WTC11 (cell line): Measurements from ENCODE around the gene YDJC. TPM values are rescaled to one million over a fixed set of nuclear protein-coding genes. Genes with fewer than 3 reads are reported as not detected.
A peak's percentile ranks its signal among the peaks of the same experiment; 100 is the strongest.

Source experiments
- CREB1 ChIP-seq: sonication (generic); formaldehyde crosslinking; IDR thresholded peaks from 2 replicates; pipeline ENCODE4 v1.8.0; 2023; ENCODE audit warnings: mild to moderate bottlenecking, missing genetic modification reagents
- CREM ChIP-seq: sonication (generic); formaldehyde crosslinking; IDR thresholded peaks from 2 replicates; pipeline ENCODE4 v1.8.1; 2022; ENCODE audit warnings: mild to moderate bottlenecking, missing genetic modification reagents, moderate library complexity
- EMX1 ChIP-seq: fragments of 250-450 bp; sonication (Bioruptor Pico); IDR thresholded peaks from 2 replicates; pipeline ENCODE4 v1.8.0; 2021; ENCODE audit warnings: mild to moderate bottlenecking
- ETV6 ChIP-seq: sonication (generic); formaldehyde crosslinking; IDR thresholded peaks from 2 replicates; pipeline ENCODE4 v1.8.1; 2022; ENCODE audit warnings: mild to moderate bottlenecking, missing genetic modification reagents
- GABPB1 ChIP-seq: sonication (generic); formaldehyde crosslinking; IDR thresholded peaks from 2 replicates; pipeline ENCODE4 v1.8.1; 2023; ENCODE audit warnings: mild to moderate bottlenecking, missing genetic modification reagents
- NFE2L1 ChIP-seq: sonication (generic); formaldehyde crosslinking; IDR thresholded peaks from 2 replicates; pipeline ENCODE4 v1.8.1; 2023; ENCODE audit warnings: missing genetic modification reagents
- NFYB ChIP-seq: sonication (generic); formaldehyde crosslinking; conservative IDR thresholded peaks from 2 replicates; pipeline ENCODE4 v1.8.0; 2022; ENCODE audit warnings: low read depth, missing genetic modification reagents
- NR1H2 ChIP-seq: sonication (generic); formaldehyde crosslinking; IDR thresholded peaks from 2 replicates; pipeline ENCODE4 v1.9.0; 2021; ENCODE audit warnings: mild to moderate bottlenecking, moderate library complexity, missing genetic modification reagents
- OVOL2 ChIP-seq: fragments of 250-450 bp; sonication (Bioruptor Pico); IDR thresholded peaks from 2 replicates; pipeline ENCODE4 v1.9.0; 2021; ENCODE audit warnings: mild to moderate bottlenecking, borderline replicate concordance
- RELA ChIP-seq: sonication (generic); formaldehyde crosslinking; IDR thresholded peaks from 2 replicates; pipeline ENCODE4 v1.8.1; 2022; ENCODE audit warnings: missing genetic modification reagents, mild to moderate bottlenecking, borderline replicate concordance
- SOX15 ChIP-seq: fragments of 250-450 bp; sonication (Bioruptor Pico); IDR thresholded peaks from 2 replicates; pipeline ENCODE4 v1.9.0; 2021; ENCODE audit warnings: mild to moderate bottlenecking
- SP1 ChIP-seq: sonication (generic); formaldehyde crosslinking; conservative IDR thresholded peaks from 2 replicates; pipeline ENCODE4 v1.8.1; 2022; ENCODE audit warnings: missing genetic modification reagents
- TCF7 ChIP-seq: sonication (generic); formaldehyde crosslinking; IDR thresholded peaks from 2 replicates; pipeline ENCODE4 v1.8.0; 2022; ENCODE audit warnings: mild to moderate bottlenecking, low read depth, missing genetic modification reagents, moderate library complexity
- TP53 ChIP-seq: sonication (generic); formaldehyde crosslinking; IDR thresholded peaks from 2 replicates; pipeline ENCODE4 v1.8.1; 2023; ENCODE audit warnings: mild to moderate bottlenecking, missing genetic modification reagents
- ZNF138 ChIP-seq: sonication (generic); formaldehyde crosslinking; conservative IDR thresholded peaks from 2 replicates; pipeline ENCODE4 v1.8.1; 2022; ENCODE audit warnings: mild to moderate bottlenecking, moderate library complexity, missing genetic modification reagents
- ZNF219 ChIP-seq: sonication (generic); formaldehyde crosslinking; IDR thresholded peaks from 2 replicates; pipeline ENCODE4 v1.8.0; 2023; ENCODE audit warnings: missing genetic modification reagents, mild to moderate bottlenecking, borderline replicate concordance
- ZNF263 ChIP-seq: sonication (generic); formaldehyde crosslinking; IDR thresholded peaks from 2 replicates; pipeline ENCODE4 v1.8.1; 2022; ENCODE audit warnings: low read depth, mild to moderate bottlenecking, moderate library complexity, missing genetic modification reagents
- ZNF317 ChIP-seq: sonication (generic); formaldehyde crosslinking; IDR thresholded peaks from 2 replicates; pipeline ENCODE4 v1.8.1; 2023; ENCODE audit warnings: low read depth, mild to moderate bottlenecking, moderate library complexity, missing genetic modification reagents, borderline replicate concordance
- ZNF396 ChIP-seq: fragments of 250-450 bp; sonication (Bioruptor Pico); IDR thresholded peaks from 2 replicates; pipeline ENCODE4 v1.8.0; 2021; ENCODE audit warnings: mild to moderate bottlenecking, moderate library complexity, borderline replicate concordance
- ZNF416 ChIP-seq: fragments of 250-450 bp; sonication (Bioruptor Pico); IDR thresholded peaks from 2 replicates; pipeline ENCODE4 v1.9.0; 2021; ENCODE audit warnings: mild to moderate bottlenecking, inconsistent platforms
- total RNA-seq: library from RNA; stranded (reverse); gene quantifications from 3 replicates; pipeline ENCODE4 v1.2.3, GENCODE V29; 2021
- TF ChIP-seq, protein P1 (sequence below): fragments of 250-450 bp; sonication (Bioruptor Pico); IDR thresholded peaks from 2 replicates; pipeline ENCODE4 v1.8.0; 2021; ENCODE audit warnings: mild to moderate bottlenecking
- TF ChIP-seq, protein P2 (sequence below): sonication (generic); formaldehyde crosslinking; IDR thresholded peaks from 2 replicates; pipeline ENCODE4 v1.8.0; 2022; ENCODE audit warnings: mild to moderate bottlenecking, missing genetic modification reagents
- TF ChIP-seq, protein P3 (sequence below): fragments of 200-600 bp; IDR thresholded peaks from 2 replicates; pipeline ENCODE4 v1.8.0; 2022; ENCODE audit warnings: antibody characterized with exemption
- TF ChIP-seq, protein P4 (sequence below): sonication (generic); formaldehyde crosslinking; IDR thresholded peaks from 2 replicates; pipeline ENCODE4 v1.8.1; 2022; ENCODE audit warnings: mild to moderate bottlenecking, moderate library complexity, missing genetic modification reagents
- TF ChIP-seq, protein P5 (sequence below): sonication (generic); formaldehyde crosslinking; IDR thresholded peaks from 2 replicates; pipeline ENCODE4 v1.8.1; 2023; ENCODE audit warnings: mild to moderate bottlenecking, missing genetic modification reagents, borderline replicate concordance
- TF ChIP-seq, protein P6 (sequence below): sonication (generic); formaldehyde crosslinking; IDR thresholded peaks from 2 replicates; pipeline ENCODE4 v1.8.0; 2022; ENCODE audit warnings: missing genetic modification reagents

YDJC gene
- total RNA-seq, 1 experiment from 2014 or later = 39.8 TPM

DNA sequence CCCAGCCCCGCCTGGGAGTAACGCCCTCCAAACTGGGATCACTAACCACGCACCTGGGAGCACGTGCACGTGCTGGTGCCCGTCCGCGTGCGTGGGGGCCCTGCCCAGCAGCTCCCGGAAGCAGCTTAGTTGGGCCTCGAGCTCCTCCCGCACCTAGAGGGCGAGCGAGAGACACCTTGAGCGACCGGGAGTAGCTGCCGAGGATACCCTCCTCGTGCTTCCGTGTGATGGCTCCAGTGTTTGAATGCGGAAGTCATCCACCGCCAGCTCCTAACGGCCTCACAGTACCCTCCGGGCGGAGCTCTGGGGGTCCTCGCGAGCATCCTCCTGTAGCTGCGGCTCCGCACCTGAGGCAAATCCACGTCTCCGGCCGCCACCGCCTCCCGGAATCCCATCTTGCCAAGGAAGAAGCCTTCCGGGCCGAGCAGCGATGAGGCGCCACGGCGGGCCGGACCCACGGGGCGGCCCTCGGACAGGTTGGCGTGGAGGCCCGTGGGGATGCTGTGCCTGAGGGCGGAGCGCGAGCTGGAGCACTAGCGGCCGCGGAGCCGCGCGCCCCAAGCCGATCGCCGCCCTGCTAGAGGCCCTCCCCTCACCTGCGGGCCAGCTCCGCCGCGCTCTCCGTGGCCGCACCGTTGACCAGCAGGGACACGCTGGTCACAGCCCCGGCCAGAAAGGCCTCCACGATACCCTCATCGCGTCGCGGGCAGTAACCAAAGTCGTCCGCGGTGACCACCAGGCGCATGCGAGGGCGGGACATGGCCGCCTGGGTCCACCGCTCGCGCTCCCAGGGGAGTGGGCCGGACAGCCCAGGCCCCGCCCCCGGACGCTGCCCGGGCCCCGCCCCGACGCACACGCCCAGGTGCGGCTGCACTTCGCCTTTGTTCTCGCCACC is at the start of gene YDJC (continued):
- TF ChIP-seq ZNF263 (peak; percentile 87; the same call in 1 of the 2 replicates), ZNF317 (peak; percentile 72), ETV6 (CRISPR knock-in tag) (no peak; the same call in 1 of the 2 replicates), OVOL2 (CRISPR knock-in tag) (no peak), NFYB (CRISPR knock-in tag) (peak; percentile 54), SOX15 (CRISPR knock-in tag) (no peak), SP1 (peak; percentile 87), NFE2L1 (peak; percentile 92), ZNF138 (CRISPR knock-in tag) (no peak), ZNF396 (CRISPR knock-in tag) (no peak), TP53 (CRISPR knock-in tag) (no peak), NR1H2 (CRISPR knock-in tag) (peak; percentile 90), TCF7 (peak; percentile 69; the same call in 1 of the 2 replicates), EMX1 (CRISPR knock-in tag) (no peak), GABPB1 (CRISPR knock-in tag) (peak; percentile 88), CREB1 (CRISPR knock-in tag) (peak; percentile 95), RELA (CRISPR knock-in tag) (peak; percentile 93), ZNF219 (peak; percentile 94; the same call in 1 of the 2 replicates), ZNF416 (CRISPR knock-in tag) (no peak), CREM (CRISPR knock-in tag) (peak; percentile 89)
- TF ChIP-seq, protein P1, sequence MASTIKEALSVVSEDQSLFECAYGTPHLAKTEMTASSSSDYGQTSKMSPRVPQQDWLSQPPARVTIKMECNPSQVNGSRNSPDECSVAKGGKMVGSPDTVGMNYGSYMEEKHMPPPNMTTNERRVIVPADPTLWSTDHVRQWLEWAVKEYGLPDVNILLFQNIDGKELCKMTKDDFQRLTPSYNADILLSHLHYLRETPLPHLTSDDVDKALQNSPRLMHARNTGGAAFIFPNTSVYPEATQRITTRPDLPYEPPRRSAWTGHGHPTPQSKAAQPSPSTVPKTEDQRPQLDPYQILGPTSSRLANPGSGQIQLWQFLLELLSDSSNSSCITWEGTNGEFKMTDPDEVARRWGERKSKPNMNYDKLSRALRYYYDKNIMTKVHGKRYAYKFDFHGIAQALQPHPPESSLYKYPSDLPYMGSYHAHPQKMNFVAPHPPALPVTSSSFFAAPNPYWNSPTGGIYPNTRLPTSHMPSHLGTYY (CRISPR knock-in tag) = no peak
- TF ChIP-seq, protein P2, sequence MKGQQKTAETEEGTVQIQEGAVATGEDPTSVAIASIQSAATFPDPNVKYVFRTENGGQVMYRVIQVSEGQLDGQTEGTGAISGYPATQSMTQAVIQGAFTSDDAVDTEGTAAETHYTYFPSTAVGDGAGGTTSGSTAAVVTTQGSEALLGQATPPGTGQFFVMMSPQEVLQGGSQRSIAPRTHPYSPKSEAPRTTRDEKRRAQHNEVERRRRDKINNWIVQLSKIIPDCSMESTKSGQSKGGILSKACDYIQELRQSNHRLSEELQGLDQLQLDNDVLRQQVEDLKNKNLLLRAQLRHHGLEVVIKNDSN (CRISPR knock-in tag) = peak; percentile 85; the same call in 1 of the 2 replicates
- TF ChIP-seq, protein P3, sequence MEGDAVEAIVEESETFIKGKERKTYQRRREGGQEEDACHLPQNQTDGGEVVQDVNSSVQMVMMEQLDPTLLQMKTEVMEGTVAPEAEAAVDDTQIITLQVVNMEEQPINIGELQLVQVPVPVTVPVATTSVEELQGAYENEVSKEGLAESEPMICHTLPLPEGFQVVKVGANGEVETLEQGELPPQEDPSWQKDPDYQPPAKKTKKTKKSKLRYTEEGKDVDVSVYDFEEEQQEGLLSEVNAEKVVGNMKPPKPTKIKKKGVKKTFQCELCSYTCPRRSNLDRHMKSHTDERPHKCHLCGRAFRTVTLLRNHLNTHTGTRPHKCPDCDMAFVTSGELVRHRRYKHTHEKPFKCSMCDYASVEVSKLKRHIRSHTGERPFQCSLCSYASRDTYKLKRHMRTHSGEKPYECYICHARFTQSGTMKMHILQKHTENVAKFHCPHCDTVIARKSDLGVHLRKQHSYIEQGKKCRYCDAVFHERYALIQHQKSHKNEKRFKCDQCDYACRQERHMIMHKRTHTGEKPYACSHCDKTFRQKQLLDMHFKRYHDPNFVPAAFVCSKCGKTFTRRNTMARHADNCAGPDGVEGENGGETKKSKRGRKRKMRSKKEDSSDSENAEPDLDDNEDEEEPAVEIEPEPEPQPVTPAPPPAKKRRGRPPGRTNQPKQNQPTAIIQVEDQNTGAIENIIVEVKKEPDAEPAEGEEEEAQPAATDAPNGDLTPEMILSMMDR = no peak; the same call in 1 of the 2 replicates
- TF ChIP-seq, protein P4, sequence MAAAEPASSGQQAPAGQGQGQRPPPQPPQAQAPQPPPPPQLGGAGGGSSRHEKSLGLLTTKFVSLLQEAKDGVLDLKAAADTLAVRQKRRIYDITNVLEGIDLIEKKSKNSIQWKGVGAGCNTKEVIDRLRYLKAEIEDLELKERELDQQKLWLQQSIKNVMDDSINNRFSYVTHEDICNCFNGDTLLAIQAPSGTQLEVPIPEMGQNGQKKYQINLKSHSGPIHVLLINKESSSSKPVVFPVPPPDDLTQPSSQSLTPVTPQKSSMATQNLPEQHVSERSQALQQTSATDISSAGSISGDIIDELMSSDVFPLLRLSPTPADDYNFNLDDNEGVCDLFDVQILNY (CRISPR knock-in tag) = peak; percentile 95
- TF ChIP-seq, protein P5, sequence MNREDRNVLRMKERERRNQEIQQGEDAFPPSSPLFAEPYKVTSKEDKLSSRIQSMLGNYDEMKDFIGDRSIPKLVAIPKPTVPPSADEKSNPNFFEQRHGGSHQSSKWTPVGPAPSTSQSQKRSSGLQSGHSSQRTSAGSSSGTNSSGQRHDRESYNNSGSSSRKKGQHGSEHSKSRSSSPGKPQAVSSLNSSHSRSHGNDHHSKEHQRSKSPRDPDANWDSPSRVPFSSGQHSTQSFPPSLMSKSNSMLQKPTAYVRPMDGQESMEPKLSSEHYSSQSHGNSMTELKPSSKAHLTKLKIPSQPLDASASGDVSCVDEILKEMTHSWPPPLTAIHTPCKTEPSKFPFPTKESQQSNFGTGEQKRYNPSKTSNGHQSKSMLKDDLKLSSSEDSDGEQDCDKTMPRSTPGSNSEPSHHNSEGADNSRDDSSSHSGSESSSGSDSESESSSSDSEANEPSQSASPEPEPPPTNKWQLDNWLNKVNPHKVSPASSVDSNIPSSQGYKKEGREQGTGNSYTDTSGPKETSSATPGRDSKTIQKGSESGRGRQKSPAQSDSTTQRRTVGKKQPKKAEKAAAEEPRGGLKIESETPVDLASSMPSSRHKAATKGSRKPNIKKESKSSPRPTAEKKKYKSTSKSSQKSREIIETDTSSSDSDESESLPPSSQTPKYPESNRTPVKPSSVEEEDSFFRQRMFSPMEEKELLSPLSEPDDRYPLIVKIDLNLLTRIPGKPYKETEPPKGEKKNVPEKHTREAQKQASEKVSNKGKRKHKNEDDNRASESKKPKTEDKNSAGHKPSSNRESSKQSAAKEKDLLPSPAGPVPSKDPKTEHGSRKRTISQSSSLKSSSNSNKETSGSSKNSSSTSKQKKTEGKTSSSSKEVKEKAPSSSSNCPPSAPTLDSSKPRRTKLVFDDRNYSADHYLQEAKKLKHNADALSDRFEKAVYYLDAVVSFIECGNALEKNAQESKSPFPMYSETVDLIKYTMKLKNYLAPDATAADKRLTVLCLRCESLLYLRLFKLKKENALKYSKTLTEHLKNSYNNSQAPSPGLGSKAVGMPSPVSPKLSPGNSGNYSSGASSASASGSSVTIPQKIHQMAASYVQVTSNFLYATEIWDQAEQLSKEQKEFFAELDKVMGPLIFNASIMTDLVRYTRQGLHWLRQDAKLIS (CRISPR knock-in tag) = no peak
- TF ChIP-seq, protein P6, sequence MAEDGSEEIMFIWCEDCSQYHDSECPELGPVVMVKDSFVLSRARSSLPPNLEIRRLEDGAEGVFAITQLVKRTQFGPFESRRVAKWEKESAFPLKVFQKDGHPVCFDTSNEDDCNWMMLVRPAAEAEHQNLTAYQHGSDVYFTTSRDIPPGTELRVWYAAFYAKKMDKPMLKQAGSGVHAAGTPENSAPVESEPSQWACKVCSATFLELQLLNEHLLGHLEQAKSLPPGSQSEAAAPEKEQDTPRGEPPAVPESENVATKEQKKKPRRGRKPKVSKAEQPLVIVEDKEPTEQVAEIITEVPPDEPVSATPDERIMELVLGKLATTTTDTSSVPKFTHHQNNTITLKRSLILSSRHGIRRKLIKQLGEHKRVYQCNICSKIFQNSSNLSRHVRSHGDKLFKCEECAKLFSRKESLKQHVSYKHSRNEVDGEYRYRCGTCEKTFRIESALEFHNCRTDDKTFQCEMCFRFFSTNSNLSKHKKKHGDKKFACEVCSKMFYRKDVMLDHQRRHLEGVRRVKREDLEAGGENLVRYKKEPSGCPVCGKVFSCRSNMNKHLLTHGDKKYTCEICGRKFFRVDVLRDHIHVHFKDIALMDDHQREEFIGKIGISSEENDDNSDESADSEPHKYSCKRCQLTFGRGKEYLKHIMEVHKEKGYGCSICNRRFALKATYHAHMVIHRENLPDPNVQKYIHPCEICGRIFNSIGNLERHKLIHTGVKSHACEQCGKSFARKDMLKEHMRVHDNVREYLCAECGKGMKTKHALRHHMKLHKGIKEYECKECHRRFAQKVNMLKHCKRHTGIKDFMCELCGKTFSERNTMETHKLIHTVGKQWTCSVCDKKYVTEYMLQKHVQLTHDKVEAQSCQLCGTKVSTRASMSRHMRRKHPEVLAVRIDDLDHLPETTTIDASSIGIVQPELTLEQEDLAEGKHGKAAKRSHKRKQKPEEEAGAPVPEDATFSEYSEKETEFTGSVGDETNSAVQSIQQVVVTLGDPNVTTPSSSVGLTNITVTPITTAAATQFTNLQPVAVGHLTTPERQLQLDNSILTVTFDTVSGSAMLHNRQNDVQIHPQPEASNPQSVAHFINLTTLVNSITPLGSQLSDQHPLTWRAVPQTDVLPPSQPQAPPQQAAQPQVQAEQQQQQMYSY (CRISPR knock-in tag) = peak; percentile 71; the same call in 1 of the 2 replicates
